Erythroblast (primary cell): ENCODE results near the gene RNF144A.

Experiments used
- GATA1 ChIP-seq: IDR thresholded peaks from 2 replicates; pipeline ENCODE4 v1.6.1; 2011; ENCODE audit warnings: low read depth, mild to moderate bottlenecking, control low read depth, low read length, moderate library complexity
- POLR2A ChIP-seq: IDR thresholded peaks from 2 replicates; pipeline ENCODE4 v1.6.1; 2011; ENCODE audit warnings: mild to moderate bottlenecking, low read length

GRCh38 chr2:6970551-6970950 lies 53.3 kb downstream of the RNF144A start:
- no peak for TF ChIP-seq POLR2A
- no peak for TF ChIP-seq GATA1
